Naive thymus-derived CD8-positive, alpha-beta T cell (primary cell): ENCODE measurements around the gene KDM4D. TPM values are rescaled to one million over a fixed set of nuclear protein-coding genes. Genes with fewer than 3 reads are reported as not detected.
"Not testable (repeated sequence)": the region's sequence is repeated elsewhere in the genome, so short reads cannot be mapped to it uniquely, and the experiment has no call there.

ENCODE experiments used
- ATAC-seq, 2 donors: fragments of 150-1000 bp; cut with Tn5 transposase in 1 of 2; sonication (Bioruptor Pico), chemical (Tn5 transposase) in 1 of 2; 1 replicate in 1 of 2; 2 replicates in 1 of 2; pipeline ENCODE4 v1.10.0; 2021; ENCODE audit warnings: mild to moderate bottlenecking in 2 of 2, moderate library complexity in 2 of 2
- POLR2A ChIA-PET: fragments of 350-600 bp; sonication (Branson Sonifier 250); formaldehyde crosslinking; loops from one replicate; lab custom pipeline; 2021; ENCODE audit warnings: antibody characterized with exemption; lab: Charles Lee
- DNase-seq, 10 donors: peaks; one replicate each; pipeline versions ENCODE4 v3.0.0 to v3.0.0-alpha.2; 2020 to 2022
- H3K27ac Mint-ChIP-seq, 10 donors: one replicate each; pipeline ENCODE4 v1.8.0; 2020 to 2022; ENCODE audit warnings: mild to moderate bottlenecking in 10 of 10, mixed read lengths in 10 of 10, moderate library complexity in 4 of 10, inconsistent platforms in 1 of 10
- H3K27me3 Mint-ChIP-seq, 5 donors: one replicate each; pipeline ENCODE4 v1.8.0; 2021 to 2022; ENCODE audit warnings: mixed read lengths in 5 of 5
- H3K36me3 Mint-ChIP-seq, 3 donors: one replicate each; pipeline ENCODE4 v1.8.0; 2020 to 2022; ENCODE audit warnings: mixed read lengths in 3 of 3, mild to moderate bottlenecking in 2 of 3, inconsistent platforms in 1 of 3
- H3K4me1 Mint-ChIP-seq, 4 donors: one replicate each; pipeline ENCODE4 v1.8.0; 2021 to 2022; ENCODE audit warnings: mixed read lengths in 4 of 4
- H3K4me3 Mint-ChIP-seq, 10 donors: one replicate each; pipeline ENCODE4 v1.8.0; 2020 to 2022; ENCODE audit warnings: mild to moderate bottlenecking in 10 of 10, mixed read lengths in 10 of 10, moderate library complexity in 6 of 10, inconsistent platforms in 1 of 10
- H3K9me3 Mint-ChIP-seq, 9 donors: one replicate each; pipeline ENCODE4 v1.8.0; 2020 to 2022; ENCODE audit warnings: mixed read lengths in 9 of 9, mild to moderate bottlenecking in 3 of 9, inconsistent platforms in 1 of 9, moderate library complexity in 1 of 9
- polyA plus RNA-seq, 3 donors: library from polyadenylated mRNA; unstranded; fragments of 300-500 nt; fragmentation: Illumina TruSeq; gene quantifications; one replicate each; pipeline ENCODE4 v1.2.3, GENCODE V29; 2021
- total RNA-seq, 8 experiments: library from RNA in 2 of 8; stranded (reverse) in 2 of 8; gene quantifications; one replicate each; pipeline ENCODE4 v1.2.3 and lab custom pipeline; 2021 to 2026

KDM4D gene
- total and polyA plus RNA-seq, 5 experiments from 2014 or later: 0.13 to 1.2 (median 0.24) TPM

DNA sequence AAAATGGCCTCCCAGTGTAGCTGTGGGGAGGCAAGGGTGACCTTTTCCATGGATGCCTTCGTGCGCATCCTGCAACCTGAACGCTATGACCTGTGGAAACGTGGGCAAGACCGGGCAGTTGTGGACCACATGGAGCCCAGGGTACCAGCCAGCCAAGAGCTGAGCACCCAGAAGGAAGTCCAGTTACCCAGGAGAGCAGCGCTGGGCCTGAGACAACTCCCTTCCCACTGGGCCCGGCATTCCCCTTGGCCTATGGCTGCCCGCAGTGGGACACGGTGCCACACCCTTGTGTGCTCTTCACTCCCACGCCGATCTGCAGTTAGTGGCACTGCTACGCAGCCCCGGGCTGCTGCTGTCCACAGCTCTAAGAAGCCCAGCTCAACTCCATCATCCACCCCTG lies 24.8 kb downstream of the KDM4D start:
- no peak overlapping the region for H3K27ac Mint-ChIP-seq
- DNase-seq (no peak), ATAC-seq (no peak)
- H3K27me3 Mint-ChIP-seq: peaks cover 0 to 2% (median 0%) of the 10 kb centered on the region in 5 donors
- POLR2A ChIA-PET: no interaction called here
- no peak overlapping the region for H3K4me3 Mint-ChIP-seq
- H3K4me1 Mint-ChIP-seq: no peaks in the 10 kb centered on the region
- no peaks in the 10 kb centered on the region for H3K9me3 Mint-ChIP-seq
- H3K36me3 Mint-ChIP-seq: peaks cover 0 to 2% (median 0%) of the 10 kb centered on the region in 3 donors

- Mint-ChIP-seq H3K4me1 (no peaks in the 10 kb centered on the region), H3K36me3 (peaks cover 0 to 9% (median 0%) of the 10 kb centered on the region in 3 donors), H3K9me3 (peaks cover 0 to 6% (median 0%) of the 10 kb centered on the region in 9 donors), H3K27me3 (peaks cover 0 to 14% (median 7%) of the 10 kb centered on the region in 5 donors), H3K27ac (no peak overlapping the region), H3K4me3 (no peak overlapping the region)
- DNase-seq (no peak), ATAC-seq (no peak)
- POLR2A ChIA-PET: no interaction called here
Observed at GRCh38 chr11:95003716-95004115, 30.2 kb downstream of the KDM4D start.

GRCh38 chr11:95005642-95006041 lies 32.1 kb downstream of the KDM4D start:
- Mint-ChIP-seq H3K27ac (no peak overlapping the region), H3K27me3 (peaks cover 2 to 26% (median 7%) of the 10 kb centered on the region in 5 donors), H3K9me3 (peaks cover 0 to 10% (median 0%) of the 10 kb centered on the region in 9 donors), H3K36me3 (peaks cover 0 to 7% (median 0%) of the 10 kb centered on the region in 3 donors), H3K4me3 (no peak overlapping the region), H3K4me1 (no peaks in the 10 kb centered on the region)
- POLR2A ChIA-PET: no interaction called here
- ATAC-seq: no peak
- no peak for DNase-seq

DNA sequence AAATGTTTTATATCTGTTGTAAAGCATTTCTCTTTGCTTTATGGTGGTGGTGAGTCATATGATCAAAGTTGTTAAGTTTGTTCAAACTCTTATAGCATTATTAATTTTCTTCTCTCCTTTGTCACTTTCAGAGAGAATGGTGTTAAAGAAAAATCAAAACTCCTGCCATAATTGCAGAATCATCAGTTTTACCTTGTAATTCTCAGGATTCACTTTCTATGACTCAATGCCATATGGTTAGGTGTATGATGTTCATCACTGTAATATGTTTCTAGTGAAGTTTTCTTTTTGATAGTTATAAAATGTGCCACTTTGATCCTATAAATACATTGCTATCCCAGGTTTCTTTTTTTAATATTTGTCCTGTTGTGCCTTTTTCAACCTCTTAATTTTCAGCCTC lies 37.9 kb downstream of the KDM4D start:
- H3K4me3 Mint-ChIP-seq: no peak overlapping the region
- peaks cover 0 to 7% (median 0%) of the 10 kb centered on the region in 3 donors for H3K36me3 Mint-ChIP-seq
- POLR2A ChIA-PET: no interaction called here
- H3K4me1 Mint-ChIP-seq: no peaks in the 10 kb centered on the region
- peaks cover 13 to 38% (median 17%) of the 10 kb centered on the region in 5 donors for H3K27me3 Mint-ChIP-seq
- DNase-seq: no peak
- peaks cover 0 to 10% (median 0%) of the 10 kb centered on the region in 9 donors for H3K9me3 Mint-ChIP-seq
- H3K27ac Mint-ChIP-seq: no peak overlapping the region
- no peak for ATAC-seq

DNA sequence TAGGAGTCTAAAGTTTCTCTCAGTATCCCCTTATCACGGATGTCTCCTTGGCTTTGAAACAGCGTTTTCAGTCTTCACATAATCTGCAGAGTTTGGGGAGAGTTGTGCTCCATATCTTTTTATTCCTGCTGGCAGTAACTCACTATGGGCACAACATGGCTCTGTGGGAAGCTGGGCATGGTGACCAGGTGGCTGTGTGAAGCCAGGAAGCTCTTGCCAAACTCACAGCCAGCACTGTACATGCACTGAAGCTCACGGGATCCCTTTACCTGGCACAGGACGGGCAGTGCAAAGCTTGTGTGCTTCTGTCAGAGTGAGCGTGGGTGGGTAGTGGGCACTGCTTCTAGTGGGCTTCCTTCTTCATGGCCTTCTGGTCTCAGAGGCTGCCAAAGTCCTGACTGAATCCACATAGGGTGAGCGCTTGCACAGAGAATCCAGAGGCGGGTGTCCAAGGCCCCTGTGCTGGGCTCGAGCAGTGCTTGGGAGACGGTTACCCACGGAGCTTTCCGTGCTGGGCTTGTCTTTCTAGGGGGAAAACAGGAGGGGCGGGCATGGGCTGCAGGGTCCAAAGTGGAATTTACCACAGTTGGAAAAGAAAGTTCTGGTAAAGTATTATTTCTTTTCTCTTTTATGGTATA lies 40.8 kb downstream of the KDM4D start:
- no peak overlapping the region for H3K27ac Mint-ChIP-seq
- H3K27me3 Mint-ChIP-seq: peaks cover 12 to 29% (median 14%) of the 10 kb centered on the region in 5 donors
- H3K4me3 Mint-ChIP-seq: no peak overlapping the region
- DNase-seq (no peak), ATAC-seq (no peak)
- no peaks in the 10 kb centered on the region for H3K9me3 Mint-ChIP-seq
- no peaks in the 10 kb centered on the region for H3K4me1 Mint-ChIP-seq
- POLR2A ChIA-PET: no interaction called here
- H3K36me3 Mint-ChIP-seq: no peaks in the 10 kb centered on the region

DNA sequence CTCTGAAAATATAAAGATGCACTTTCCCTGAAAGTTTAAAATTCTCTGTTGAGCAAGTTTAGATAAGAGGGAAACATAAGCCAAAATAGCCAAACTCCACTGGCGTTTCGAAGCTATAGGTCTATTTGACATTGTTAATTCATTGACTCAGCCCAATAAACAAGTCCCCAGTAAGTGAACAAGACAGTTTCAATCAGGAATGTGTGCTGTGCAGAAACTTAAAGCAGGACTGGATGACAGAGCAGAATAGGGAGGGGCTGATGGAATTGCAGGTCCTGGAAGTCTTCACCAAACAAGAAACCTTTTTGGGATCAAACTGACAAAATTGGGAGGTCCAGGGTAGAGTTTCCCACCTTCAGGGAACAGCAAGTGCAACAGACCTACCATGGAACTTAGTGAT lies 42.6 kb downstream of the KDM4D start:
- Mint-ChIP-seq H3K4me3 (no peak overlapping the region), H3K9me3 (no peaks in the 10 kb centered on the region), H3K27ac (no peak overlapping the region), H3K36me3 (no peaks in the 10 kb centered on the region), H3K4me1 (no peaks in the 10 kb centered on the region), H3K27me3 (peaks cover 5 to 21% (median 12%) of the 10 kb centered on the region in 5 donors)
- no peak for DNase-seq
- POLR2A ChIA-PET: no interaction called here
- ATAC-seq: no peak

- H3K36me3 Mint-ChIP-seq, H3K27ac Mint-ChIP-seq, H3K4me3 Mint-ChIP-seq, DNase-seq, H3K4me1 Mint-ChIP-seq, ATAC-seq, H3K27me3 Mint-ChIP-seq, POLR2A ChIA-PET, H3K9me3 Mint-ChIP-seq: not testable (repeated sequence)
Observed at GRCh38 chr11:95021468-95021867, 48.0 kb downstream of the KDM4D start.

DNA sequence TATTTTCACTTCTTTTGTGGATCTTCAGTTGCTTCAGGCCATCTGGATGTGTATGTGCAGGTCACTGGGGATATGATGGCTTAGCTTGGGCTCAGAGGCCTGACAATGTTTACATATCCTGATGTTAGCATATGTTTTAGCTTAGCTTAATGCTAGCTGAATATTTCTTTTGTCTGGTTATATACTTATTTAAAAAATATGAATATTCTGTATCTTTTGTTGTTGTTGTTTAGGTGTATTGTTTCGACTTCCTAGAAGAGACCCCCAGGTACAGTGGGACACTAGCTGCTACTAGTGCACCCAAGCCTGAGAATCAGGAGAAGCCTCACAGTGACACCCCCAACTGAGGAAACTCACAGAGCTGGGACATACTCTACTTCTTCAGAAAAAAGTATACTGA lies 51.4 kb downstream of the KDM4D start, which contains the start of gene KDM4E:
TSS of gene KDM4E (plus strand) at position 301 of the 400 bp plus-strand sequence. CDS start 300 bp downstream, outside the sequence.
- Mint-ChIP-seq H3K27me3 (peaks cover 0 to 3% (median 0%) of the 10 kb centered on the region in 5 donors), H3K36me3 (no peaks in the 10 kb centered on the region), H3K27ac (no peak within 1 kb of the TSS), H3K4me3 (no peak within 1 kb of the TSS), H3K9me3 (no peaks in the 10 kb centered on the region), H3K4me1 (no peaks in the 10 kb centered on the region)
- DNase-seq (no peak), ATAC-seq (no peak)
- POLR2A ChIA-PET: no interaction called here

- H3K4me3 Mint-ChIP-seq: not testable (repeated sequence)
Observed at GRCh38 chr11:95025594-95025993, 52.1 kb downstream of the KDM4D start.

GRCh38 chr11:95028357-95028756 lies 54.8 kb downstream of the KDM4D start:
- POLR2A ChIA-PET: no interaction called here
- Mint-ChIP-seq H3K4me3 (no peak overlapping the region), H3K36me3 (no peaks in the 10 kb centered on the region), H3K27ac (no peak overlapping the region), H3K4me1 (no peaks in the 10 kb centered on the region), H3K9me3 (no peaks in the 10 kb centered on the region), H3K27me3 (peaks cover 0 to 11% (median 5%) of the 10 kb centered on the region in 5 donors)
- no peak for ATAC-seq
- DNase-seq: no peak

More at GRCh38 chr11:95025594-95025993, 52.1 kb downstream of the KDM4D start:
- H3K27ac Mint-ChIP-seq, H3K4me1 Mint-ChIP-seq, H3K9me3 Mint-ChIP-seq, ATAC-seq, POLR2A ChIA-PET, H3K27me3 Mint-ChIP-seq, H3K36me3 Mint-ChIP-seq, DNase-seq: not testable (repeated sequence)

GRCh38 chr11:95033051-95033450 lies 59.5 kb downstream of the KDM4D start:
- no peak for ATAC-seq
- POLR2A ChIA-PET: no interaction called here
- H3K27me3 Mint-ChIP-seq: peaks cover 2 to 23% (median 14%) of the 10 kb centered on the region in 5 donors

GRCh38 chr11:95035316-95035715 lies 61.8 kb downstream of the KDM4D start:
- peaks cover 0 to 4% (median 0%) of the 10 kb centered on the region in 9 donors for H3K9me3 Mint-ChIP-seq
- H3K36me3 Mint-ChIP-seq: no peaks in the 10 kb centered on the region
- peaks cover 0 to 5% (median 0%) of the 10 kb centered on the region in 4 donors for H3K4me1 Mint-ChIP-seq
- no peak overlapping the region for H3K4me3 Mint-ChIP-seq
- ATAC-seq (no peak), DNase-seq (no peak)
- H3K27me3 Mint-ChIP-seq: peaks cover 9 to 33% (median 25%) of the 10 kb centered on the region in 5 donors
- no peak overlapping the region for H3K27ac Mint-ChIP-seq
- POLR2A ChIA-PET: no interaction called here

More at GRCh38 chr11:95033051-95033450, 59.5 kb downstream of the KDM4D start:
- no peak overlapping the region for H3K4me3 Mint-ChIP-seq
- peaks cover 0 to under 1% (median 0%) of the 10 kb centered on the region in 9 donors for H3K9me3 Mint-ChIP-seq
- H3K36me3 Mint-ChIP-seq: no peaks in the 10 kb centered on the region
- H3K4me1 Mint-ChIP-seq: peaks cover 0 to 2% (median 0%) of the 10 kb centered on the region in 4 donors
- DNase-seq: no peak
- no peak overlapping the region for H3K27ac Mint-ChIP-seq

GRCh38 chr11:95037356-95038035 lies 64.0 kb downstream of the KDM4D start:
- ATAC-seq: peak; percentile 61 to 89
- Mint-ChIP-seq H3K4me3 (peak overlapping the region in 6 of 10 donors; percentile 1 to 70 (median 48)), H3K27me3 (peaks cover 14 to 40% (median 24%) of the 10 kb centered on the region in 5 donors), H3K27ac (peak overlapping the region in 1 of 10 donors; percentile 31)
- H3K4me1 Mint-ChIP-seq, H3K9me3 Mint-ChIP-seq, H3K36me3 Mint-ChIP-seq: not testable (repeated sequence)
- POLR2A ChIA-PET: interaction anchor here (2.9 kb wide), 1 partner anchor 52 kb away, joined by 11 read pairs; the partner anchor contains the start of gene ENDOD1
- DNase-seq: peak in 1 of 10 donors; percentile 9
